ENCODE results near the gene ZNF358.
"Not testable (repeated sequence)": the region's sequence is repeated elsewhere in the genome, so short reads cannot be mapped to it uniquely, and the experiment has no call there.

Gene ZNF358

DNA sequence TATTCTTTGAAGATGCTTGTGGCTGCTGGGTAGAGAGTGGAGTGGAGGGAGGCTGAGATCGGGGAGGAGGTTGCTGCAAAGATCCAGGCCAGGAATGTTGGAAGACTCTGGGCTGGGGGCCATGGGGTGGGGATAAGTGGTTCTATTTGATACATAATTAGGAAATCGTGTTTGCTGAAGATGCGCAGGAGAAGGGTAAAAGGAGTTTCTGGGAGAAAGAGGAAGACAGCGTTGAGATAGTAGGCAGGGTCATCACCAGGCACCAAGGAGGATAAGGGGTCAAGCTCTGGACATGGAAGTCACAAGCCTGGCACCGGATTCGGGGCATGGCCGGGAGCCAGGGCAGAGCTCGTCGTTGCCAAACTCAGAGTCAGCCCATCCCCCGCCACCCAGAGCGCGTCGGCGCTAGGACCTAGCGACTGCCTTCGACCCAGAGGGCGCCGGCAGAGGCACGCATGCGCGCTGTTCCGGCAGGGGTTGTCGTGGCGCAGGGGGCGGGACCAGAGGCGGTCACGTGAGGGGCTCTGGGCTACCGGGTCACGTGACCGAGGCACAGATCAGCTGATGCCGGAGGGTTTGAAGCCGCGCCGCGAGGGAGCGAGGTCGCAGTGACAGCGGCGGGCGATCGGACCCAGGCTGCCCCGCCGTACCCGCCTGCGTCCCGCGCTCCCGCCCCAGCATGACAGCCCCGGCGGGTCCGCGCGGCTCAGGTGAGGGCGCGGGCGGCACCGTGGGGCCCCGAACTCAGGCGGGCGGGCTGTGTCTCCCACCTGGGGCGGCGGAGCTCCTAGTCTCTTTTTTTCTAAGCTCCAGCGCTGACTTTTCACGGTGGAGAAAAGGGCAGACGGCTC, 6.4 kb downstream of the ZNF358 start, which contains the start of gene MCOLN1:
Gene MCOLN1, plus strand, starts transcription at position 553 of the 851 bp plus-strand sequence. Its CDS starts 127 bp downstream, at position 680.
- peak; percentile 93 for DNase-seq

DNA sequence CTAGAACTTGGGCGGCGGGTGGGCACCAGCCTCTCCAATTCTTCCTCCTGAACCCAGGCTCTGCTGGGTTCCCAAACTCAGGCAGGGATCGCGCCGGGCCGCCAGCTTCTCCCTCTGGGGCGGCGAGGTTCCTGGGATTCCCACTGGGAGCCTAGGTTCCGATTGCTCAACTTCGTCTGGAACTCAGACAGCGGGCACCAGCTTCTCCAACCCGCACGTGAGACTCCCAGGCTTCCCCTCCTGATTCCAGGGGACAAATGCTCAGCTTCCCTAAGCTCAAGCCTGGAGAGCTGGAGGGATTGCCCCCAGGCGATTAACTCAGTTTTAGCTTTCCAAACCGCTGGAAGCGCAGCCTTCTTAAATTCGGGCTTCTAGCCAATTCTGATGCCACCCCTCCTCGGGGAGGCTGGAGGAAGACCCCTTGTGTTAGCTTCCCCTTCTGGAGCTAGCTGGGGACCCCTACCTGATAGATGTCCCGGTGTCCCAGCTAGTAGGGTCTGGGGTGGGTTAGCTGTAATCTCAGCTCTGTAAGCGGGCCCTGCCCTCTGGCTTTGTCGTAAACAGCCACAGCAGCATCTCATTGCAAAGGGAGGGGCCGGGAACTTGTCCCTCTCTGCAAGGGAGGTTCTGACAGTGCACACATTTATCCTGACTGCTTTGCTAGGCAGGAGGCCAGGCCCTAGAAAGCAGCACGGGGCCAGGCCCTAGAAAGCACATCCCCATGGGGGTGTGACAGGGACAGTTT, 7.2 kb downstream of the ZNF358 start:
- no peak for DNase-seq

GRCh38 chr19:7524523-7524922, 8.6 kb downstream of the ZNF358 start:
- DNase-seq = no peak

- no peak for DNase-seq
These were observed 9.3 kb downstream of the ZNF358 start for GRCh38 chr19:7524992-7525739.

DNA sequence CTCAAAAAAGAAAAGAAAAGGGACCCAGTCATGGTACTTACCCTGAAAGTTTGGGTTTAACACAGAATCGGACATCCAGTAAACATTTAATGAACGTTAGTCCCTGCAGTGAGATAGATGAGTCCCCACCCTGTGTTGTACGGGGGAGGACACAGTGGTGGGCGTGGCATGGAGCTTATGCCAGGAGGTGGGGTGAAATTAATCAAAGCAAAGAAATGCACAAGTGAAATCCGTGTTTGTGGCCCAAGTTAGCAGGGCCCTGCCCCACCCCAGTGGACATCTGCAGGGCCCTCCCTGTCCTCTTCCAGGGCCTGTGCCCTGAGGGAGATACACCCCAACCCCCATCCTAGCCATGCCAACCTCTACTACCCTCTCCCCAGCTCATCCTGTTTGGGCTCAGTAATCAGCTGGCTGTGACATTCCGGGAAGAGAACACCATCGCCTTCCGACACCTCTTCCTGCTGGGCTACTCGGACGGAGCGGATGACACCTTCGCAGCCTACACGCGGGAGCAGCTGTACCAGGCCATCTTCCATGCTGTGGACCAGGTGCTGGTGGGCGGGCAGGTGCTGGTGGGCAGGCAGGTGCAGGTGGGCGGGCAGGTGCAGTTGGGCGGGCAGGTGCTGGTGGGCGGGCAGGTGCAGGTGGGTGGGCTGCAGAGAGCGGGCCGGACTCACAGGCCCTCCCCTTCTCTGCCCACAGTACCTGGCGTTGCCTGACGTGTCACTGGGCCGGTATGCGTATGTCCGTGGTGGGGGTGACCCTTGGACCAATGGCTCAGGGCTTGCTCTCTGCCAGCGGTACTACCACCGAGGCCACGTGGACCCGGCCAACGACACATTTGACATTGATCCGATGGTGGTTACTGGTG, 10.4 kb downstream of the ZNF358 start:
- DNase-seq = no peak

- DNase-seq = no peak
These were observed 11.8 kb downstream of the ZNF358 start for GRCh38 chr19:7527516-7528191.

- no peak for DNase-seq
These were observed 12.3 kb downstream of the ZNF358 start for GRCh38 chr19:7528192-7528519.

DNA sequence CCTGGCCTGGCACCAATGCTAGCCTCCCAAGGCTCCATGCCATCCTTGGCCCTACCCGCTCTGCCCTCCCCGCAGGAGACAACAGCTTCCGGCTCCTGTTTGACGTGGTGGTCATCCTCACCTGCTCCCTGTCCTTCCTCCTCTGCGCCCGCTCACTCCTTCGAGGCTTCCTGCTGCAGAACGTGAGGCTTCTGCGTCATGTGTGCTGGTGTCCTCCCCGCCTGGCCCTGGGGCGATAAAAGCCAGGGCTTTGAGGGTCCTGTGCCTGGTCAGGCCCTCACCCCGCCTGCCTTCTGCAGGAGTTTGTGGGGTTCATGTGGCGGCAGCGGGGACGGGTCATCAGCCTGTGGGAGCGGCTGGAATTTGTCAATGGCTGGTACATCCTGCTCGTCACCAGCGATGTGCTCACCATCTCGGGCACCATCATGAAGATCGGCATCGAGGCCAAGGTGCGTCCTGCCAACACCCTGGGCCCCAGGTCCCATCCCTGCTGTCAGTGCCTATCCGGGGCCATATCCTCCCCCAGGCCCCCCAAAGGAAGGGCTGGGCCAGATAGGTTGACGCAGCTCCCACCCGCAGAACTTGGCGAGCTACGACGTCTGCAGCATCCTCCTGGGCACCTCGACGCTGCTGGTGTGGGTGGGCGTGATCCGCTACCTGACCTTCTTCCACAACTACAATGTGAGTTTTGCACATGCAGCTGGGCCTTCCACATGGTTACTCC, 12.8 kb downstream of the ZNF358 start:
- no peak for DNase-seq

GRCh38 chr19:7529246-7529600, 13.3 kb downstream of the ZNF358 start:
- DNase-seq = no peak

- DNase-seq = no peak
These were observed 13.9 kb downstream of the ZNF358 start for GRCh38 chr19:7529610-7530490.

DNA sequence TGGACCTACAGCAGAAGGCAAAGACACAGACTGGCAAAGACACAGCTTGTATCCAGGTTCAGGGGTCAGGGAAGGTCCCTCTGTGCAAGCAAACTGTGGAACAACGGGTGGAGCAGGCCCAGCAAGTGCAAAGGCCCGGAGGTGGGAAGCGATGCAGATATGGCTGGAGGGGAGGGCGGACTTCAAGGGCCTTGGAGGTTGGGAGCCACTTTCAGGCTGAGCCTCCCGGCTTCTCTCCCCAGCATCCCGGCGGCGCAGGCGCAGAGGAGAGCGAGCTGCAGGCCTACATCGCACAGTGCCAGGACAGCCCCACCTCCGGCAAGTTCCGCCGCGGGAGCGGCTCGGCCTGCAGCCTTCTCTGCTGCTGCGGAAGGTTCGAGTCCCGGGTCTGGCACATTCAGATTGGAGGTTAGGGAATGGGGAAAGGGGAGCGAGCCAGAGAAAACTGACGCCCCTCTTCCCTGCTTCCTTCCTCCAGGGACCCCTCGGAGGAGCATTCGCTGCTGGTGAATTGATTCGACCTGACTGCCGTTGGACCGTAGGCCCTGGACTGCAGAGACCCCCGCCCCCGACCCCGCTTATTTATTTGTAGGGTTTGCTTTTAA, 17.5 kb downstream of the ZNF358 start:
- peak; percentile 63 for DNase-seq

GRCh38 chr19:7533925-7534480, 18.1 kb downstream of the ZNF358 start:
- peak; percentile 76 for DNase-seq

DNA sequence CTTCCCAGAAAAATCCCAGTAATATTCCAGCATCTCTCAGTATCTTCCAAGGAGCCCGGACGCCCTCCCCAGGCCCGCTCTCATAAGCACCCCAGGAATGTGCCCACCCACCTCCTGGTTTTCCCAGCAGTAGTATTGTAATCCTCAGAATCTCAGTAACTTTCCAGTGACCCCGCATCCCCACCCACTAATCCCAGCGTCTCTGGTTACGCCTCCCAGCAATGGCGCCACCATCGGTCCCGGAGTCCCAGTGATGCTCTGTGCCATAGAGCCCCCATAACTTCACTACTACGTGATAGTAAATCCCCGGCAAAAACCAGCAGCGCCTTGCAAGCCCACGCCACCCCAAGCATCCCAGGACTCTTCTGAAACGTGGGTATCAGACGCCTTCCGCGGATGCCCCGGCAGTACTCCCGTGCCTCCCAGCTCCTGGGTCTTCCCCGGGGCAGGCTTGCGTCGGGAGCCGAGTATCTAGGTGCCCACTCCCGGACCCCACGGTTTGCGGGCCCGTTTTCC, 18.7 kb downstream of the ZNF358 start:
- peak; percentile 85 for DNase-seq

DNA sequence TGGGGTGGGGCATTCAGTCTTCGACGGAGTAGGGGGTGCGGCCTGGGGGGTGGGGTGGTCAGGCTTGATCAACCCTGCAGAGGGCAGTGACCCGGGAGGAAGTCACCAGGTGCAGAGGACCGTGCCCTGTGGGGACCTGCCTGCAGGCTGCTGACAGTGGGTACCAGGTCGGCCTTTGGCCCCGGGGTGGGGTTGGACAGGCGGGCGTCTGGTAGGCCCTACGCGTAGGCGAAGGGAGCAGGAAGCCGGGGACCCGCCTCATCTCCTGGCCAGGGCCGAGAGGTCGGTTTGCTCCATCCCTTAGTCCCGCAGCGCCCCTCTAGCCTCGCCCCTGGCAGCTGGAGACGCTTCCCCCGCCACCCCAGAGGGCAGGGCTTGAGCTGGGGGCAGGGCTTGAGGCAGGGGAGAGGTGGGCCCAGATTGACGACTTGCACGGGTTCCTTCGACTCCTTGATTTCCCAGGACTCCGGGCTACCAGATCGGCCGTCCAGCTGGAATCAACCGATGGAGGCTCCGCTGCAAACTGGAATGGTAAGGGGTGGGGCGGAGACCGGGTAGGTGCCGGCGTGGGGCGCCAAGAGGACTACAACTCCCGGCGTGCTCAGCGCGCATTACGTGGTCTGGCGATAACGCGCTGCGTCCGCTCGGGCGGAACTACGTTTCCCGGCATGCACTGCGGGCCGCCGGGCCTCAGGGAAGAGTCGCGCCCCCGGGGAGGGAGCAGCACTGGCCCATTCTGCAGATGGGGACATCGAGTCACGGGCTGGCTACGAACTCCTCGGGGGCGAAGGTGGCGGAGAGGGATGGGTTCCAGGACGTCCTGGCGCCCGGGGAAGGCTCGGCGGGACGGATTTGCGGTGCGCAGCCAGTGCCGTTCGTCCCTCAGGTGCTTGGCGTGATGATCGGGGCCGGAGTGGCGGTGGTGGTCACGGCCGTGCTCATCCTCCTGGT, 19.4 kb downstream of the ZNF358 start, which contains the start of gene PNPLA6:
Gene PNPLA6, plus strand, starts transcription at position 671 of the 951 bp plus-strand sequence. Its CDS starts 72 bp downstream, at position 743.
- DNase-seq = peak; percentile 92

- no peak for DNase-seq
These were observed 20.2 kb downstream of the ZNF358 start for GRCh38 chr19:7535998-7536695.

DNA sequence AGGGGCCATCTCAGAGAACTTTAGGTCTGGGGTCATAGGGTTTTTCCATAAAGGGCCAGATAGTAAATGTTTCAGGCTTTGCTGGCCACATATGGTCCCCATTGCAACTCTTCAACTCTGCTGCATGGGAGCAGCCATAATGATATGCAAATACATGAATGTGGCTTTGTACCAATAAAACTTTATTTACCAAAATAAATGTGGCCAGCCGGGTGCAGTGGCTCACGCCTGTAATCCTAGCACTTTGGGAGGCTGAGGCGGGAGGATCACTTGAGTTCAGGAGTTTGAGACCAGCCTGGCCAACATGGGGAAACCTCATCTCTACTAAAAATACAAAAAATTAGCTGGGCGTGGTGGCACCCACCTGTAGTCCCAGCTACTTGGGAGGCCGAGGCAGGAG, 23.1 kb downstream of the ZNF358 start:
- DNase-seq = not testable (repeated sequence)

GRCh38 chr19:7539827-7540425, 24.0 kb downstream of the ZNF358 start:
- no peak for DNase-seq
